Peyer's patch (tissue), 4 donors: ENCODE results near the gene DNAH8.

ENCODE experiments used
- CTCF ChIP-seq, 6 experiments: fragments of 450-650 bp in 4 of 6; fragments of 200-600 bp in 2 of 6; sonication (generic) in 1 of 6; IDR thresholded peaks; one replicate each; pipeline ENCODE4 v1.5.1; 2017 to 2019; ENCODE audit warnings: antibody characterized with exemption in 6 of 6, mild to moderate bottlenecking in 3 of 6, moderate library complexity in 1 of 6
- POLR2A ChIP-seq, 2 donors: fragments of 450-650 bp; IDR thresholded peaks; one replicate each; pipeline ENCODE4 v1.5.1; 2017; ENCODE audit warnings: antibody characterized with exemption in 2 of 2, mild to moderate bottlenecking in 2 of 2, moderate library complexity in 2 of 2

GRCh38 chr6:38996676-38997075 lies 281.6 kb downstream of the DNAH8 start:
- TF ChIP-seq CTCF (IDR thresholded peaks at IDR 0.05) (no peak), POLR2A (IDR thresholded peaks at IDR 0.05) (no peak)
